ACHN (cell line): ENCODE measurements around the gene SLC25A52.

Experiments
- DNase-seq: peaks from one replicate; pipeline ENCODE4 v3.0.0-alpha.2; 2015
- in situ Hi-C: cut with HindIII; loops from 2 replicates; pipeline ENCODE4 v1.10.0; 2017; ENCODE audit warnings: low sequenced_read_pairs, low pct_ligation_motif_present, low pct_unique_long_range_greater_than_20kb

SLC25A52 gene

GRCh38 chr18:31711365-31712172 lies 49.1 kb downstream of the SLC25A52 start:
- DNase-seq = no peak
- in situ Hi-C loops = no loop called here

- in situ Hi-C loops = no loop called here
- DNase-seq = no peak
Observed at GRCh38 chr18:31710826-31711225, 49.9 kb downstream of the SLC25A52 start.
